22Rv1 (cell line): Measurements from ENCODE around the gene TNFRSF18.

ENCODE experiments used
- H3K27ac ChIP-seq: fragments of 450-650 bp; 2 replicates; pipeline ENCODE4 v1.5.1; 2017
- CTCF ChIP-seq: fragments of 450-650 bp; IDR thresholded peaks from 2 replicates; pipeline ENCODE4 v1.5.1; 2017; ENCODE audit warnings: mild to moderate bottlenecking
- ZFX ChIP-seq: fragments of 450-650 bp; IDR thresholded peaks from 2 replicates; pipeline ENCODE4 v1.6.1; 2017; ENCODE audit warnings: antibody characterized with exemption, borderline replicate concordance

The TNFRSF18 gene

GRCh38 chr1:1247341-1247913 is 41.0 kb upstream of the TNFRSF18 start:
- no peak overlapping the region for H3K27ac ChIP-seq
- TF ChIP-seq ZFX = no peak
- no peak for TF ChIP-seq CTCF

- TF ChIP-seq CTCF (no peak), ZFX (no peak)
- H3K27ac ChIP-seq = no peak within 1 kb of the TSS
These were observed 40.4 kb upstream of the TNFRSF18 start, which contains the start of gene C1QTNF12 for GRCh38 chr1:1246577-1247340. TSS of gene C1QTNF12 (minus strand) at chr1:1246722. CDS start at chr1:1246690, 32 bp downstream.

- no peak overlapping the region for H3K27ac ChIP-seq
- TF ChIP-seq CTCF = no peak
- no peak for TF ChIP-seq ZFX
These were observed 39.6 kb upstream of the TNFRSF18 start for GRCh38 chr1:1245817-1246576.

- H3K27ac ChIP-seq = no peak overlapping the region
- TF ChIP-seq ZFX = no peak
- TF ChIP-seq CTCF = no peak
These were observed 38.9 kb upstream of the TNFRSF18 start for GRCh38 chr1:1245178-1245816.

GRCh38 chr1:1244192-1244811 is 37.9 kb upstream of the TNFRSF18 start:
- no peak overlapping the region for H3K27ac ChIP-seq
- TF ChIP-seq ZFX (no peak), CTCF (no peak)

GRCh38 chr1:1243807-1244191 is 37.4 kb upstream of the TNFRSF18 start:
- TF ChIP-seq ZFX = no peak
- TF ChIP-seq CTCF = no peak
- no peak overlapping the region for H3K27ac ChIP-seq
